ENCODE measurements around the gene ATG3. TPM values are rescaled to one million over a fixed set of nuclear protein-coding genes. Genes with fewer than 3 reads are reported as not detected.

The ATG3 gene
- total and polyA plus RNA-seq, 4 donors, result 28.6 to 51.1 (median 37.4) TPM

DNA sequence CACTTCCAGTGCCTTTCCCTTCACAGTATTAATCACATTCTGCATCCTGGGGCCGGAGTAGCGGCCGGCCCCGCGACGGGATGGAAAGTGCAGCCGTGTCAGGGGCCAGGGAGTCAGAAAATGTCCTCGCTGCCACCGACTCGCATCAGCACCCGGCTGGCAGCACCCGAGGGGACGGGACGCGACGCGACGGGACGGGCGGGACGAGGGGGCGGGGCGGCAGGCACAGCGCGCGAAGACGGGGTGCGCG lies 353 bp downstream of the ATG3 start (continued):
- TF ChIP-seq FOXA2 (IDR thresholded peaks at IDR 0.05) (no peak), ATF3 (IDR thresholded peaks at IDR 0.05) (no peak), EGR1 (IDR thresholded peaks at IDR 0.05; ENCODE audit: low read depth in 2 of 2) (no peak), TAF1 (conservative IDR thresholded peaks at IDR 0.05) (no peak), SP1 (IDR thresholded peaks at IDR 0.05) (no peak)

GRCh38 chr3:112560721-112561483 lies 860 bp downstream of the ATG3 start:
- peak overlapping the region; percentile 93 to 99 for H3K27ac ChIP-seq (ENCODE audit: low read depth in 1 of 2, low read length in 2 of 2)
- H3K36me3 ChIP-seq (ENCODE audit: control insufficient read depth in 4 of 4, insufficient read depth in 3 of 4, low read depth in 1 of 4, low read length in 3 of 4), result no peaks in the 10 kb centered on the region
- H3K9ac ChIP-seq (ENCODE audit: low read depth in 1 of 2, low read length in 2 of 2), result peak overlapping the region; percentile 91 to 98
- H3K27me3 ChIP-seq (ENCODE audit: control insufficient read depth in 4 of 4, insufficient read depth in 4 of 4, low read length in 3 of 4), result no peaks in the 10 kb centered on the region
- DNase-seq (ENCODE audit: low spot score), result peak; percentile 65
- H3K9me3 ChIP-seq (ENCODE audit: control insufficient read depth in 4 of 4, low read length in 3 of 4), result no peaks in the 10 kb centered on the region
- under 1% methylated on average over 29 of the region's 29 CpGs for WGBS
- TF ChIP-seq, protein P1, sequence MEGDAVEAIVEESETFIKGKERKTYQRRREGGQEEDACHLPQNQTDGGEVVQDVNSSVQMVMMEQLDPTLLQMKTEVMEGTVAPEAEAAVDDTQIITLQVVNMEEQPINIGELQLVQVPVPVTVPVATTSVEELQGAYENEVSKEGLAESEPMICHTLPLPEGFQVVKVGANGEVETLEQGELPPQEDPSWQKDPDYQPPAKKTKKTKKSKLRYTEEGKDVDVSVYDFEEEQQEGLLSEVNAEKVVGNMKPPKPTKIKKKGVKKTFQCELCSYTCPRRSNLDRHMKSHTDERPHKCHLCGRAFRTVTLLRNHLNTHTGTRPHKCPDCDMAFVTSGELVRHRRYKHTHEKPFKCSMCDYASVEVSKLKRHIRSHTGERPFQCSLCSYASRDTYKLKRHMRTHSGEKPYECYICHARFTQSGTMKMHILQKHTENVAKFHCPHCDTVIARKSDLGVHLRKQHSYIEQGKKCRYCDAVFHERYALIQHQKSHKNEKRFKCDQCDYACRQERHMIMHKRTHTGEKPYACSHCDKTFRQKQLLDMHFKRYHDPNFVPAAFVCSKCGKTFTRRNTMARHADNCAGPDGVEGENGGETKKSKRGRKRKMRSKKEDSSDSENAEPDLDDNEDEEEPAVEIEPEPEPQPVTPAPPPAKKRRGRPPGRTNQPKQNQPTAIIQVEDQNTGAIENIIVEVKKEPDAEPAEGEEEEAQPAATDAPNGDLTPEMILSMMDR (IDR thresholded peaks at IDR 0.05; ENCODE audit: low read depth, low read length, missing input control), result no peak
- TF ChIP-seq MAX (IDR thresholded peaks at IDR 0.05), result peak; percentile 16
- peaks cover 4 to 19% (median 16%) of the 10 kb centered on the region in 4 donors for H3K4me1 ChIP-seq (ENCODE audit: control insufficient read depth in 4 of 4, insufficient read depth in 4 of 4, low read length in 3 of 4)
- H3K4me3 ChIP-seq (ENCODE audit: low read depth in 1 of 3, low read length in 3 of 3), result peak overlapping the region; percentile 92 to 98 (median 93)

DNA sequence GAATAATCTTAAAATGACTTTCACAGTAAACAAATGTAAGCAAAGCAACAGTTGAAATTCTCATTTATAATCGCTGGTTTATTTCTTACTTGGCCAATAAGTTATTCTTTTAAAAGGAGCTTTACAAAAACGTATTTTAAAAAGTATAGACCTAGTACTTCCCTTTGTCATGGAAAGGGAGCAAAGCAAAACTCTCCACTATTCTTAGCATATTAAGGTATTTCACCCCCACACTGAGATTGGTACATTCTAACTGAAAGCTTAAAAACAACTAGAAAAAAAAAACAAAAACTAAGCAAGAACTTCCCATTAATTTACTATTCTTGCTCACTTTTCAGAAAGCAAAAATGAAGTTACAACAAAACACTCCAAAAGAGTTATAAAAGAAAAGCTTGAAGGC lies 1.5 kb downstream of the ATG3 start:
- peak overlapping the region; percentile 93 to 99 for H3K27ac ChIP-seq (ENCODE audit: low read depth in 1 of 2, low read length in 2 of 2)
- H3K36me3 ChIP-seq (ENCODE audit: control insufficient read depth in 4 of 4, insufficient read depth in 3 of 4, low read depth in 1 of 4, low read length in 3 of 4), result no peaks in the 10 kb centered on the region
- H3K9ac ChIP-seq (ENCODE audit: low read depth in 1 of 2, low read length in 2 of 2), result peak overlapping the region; percentile 91 to 98
- no peaks in the 10 kb centered on the region for H3K27me3 ChIP-seq (ENCODE audit: control insufficient read depth in 4 of 4, insufficient read depth in 4 of 4, low read length in 3 of 4)
- peaks cover 4 to 19% (median 16%) of the 10 kb centered on the region in 4 donors for H3K4me1 ChIP-seq (ENCODE audit: control insufficient read depth in 4 of 4, insufficient read depth in 4 of 4, low read length in 3 of 4)
- H3K4me3 ChIP-seq (ENCODE audit: low read depth in 1 of 3, low read length in 3 of 3), result peak overlapping the region; percentile 92 to 98 (median 93)
- DNase-seq (ENCODE audit: low spot score), result no peak
- no peak for TF ChIP-seq NR2F2 (IDR thresholded peaks at IDR 0.05)
- TF ChIP-seq FOXA2 (IDR thresholded peaks at IDR 0.05), result no peak
- TF ChIP-seq ATF3 (IDR thresholded peaks at IDR 0.05), result no peak
- no peak for TF ChIP-seq FOXA1 (IDR thresholded peaks at IDR 0.05)
- no peak for TF ChIP-seq HNF4G (IDR thresholded peaks at IDR 0.05)
- TF ChIP-seq REST (IDR thresholded peaks at IDR 0.05), result no peak
- WGBS, result 15% methylated on average over 2 of the region's 2 CpGs
- H3K9me3 ChIP-seq (ENCODE audit: control insufficient read depth in 4 of 4, low read length in 3 of 4), result no peaks in the 10 kb centered on the region

Measured in liver (tissue), 9 donors.